HG03108 (cell line): Measurements from ENCODE around the gene LRRN4CL.

Source experiments
- ATAC-seq: cut with Tn5 transposase; IDR thresholded peaks from one replicate; pipeline ENCODE4 v1.9.1; 2021; ENCODE audit warnings: moderate library complexity; ENCODE audit not compliant: unreplicated experiment

Gene LRRN4CL

GRCh38 chr11:62648185-62648966, 41.0 kb downstream of the LRRN4CL start:
- ATAC-seq, result no peak

DNA sequence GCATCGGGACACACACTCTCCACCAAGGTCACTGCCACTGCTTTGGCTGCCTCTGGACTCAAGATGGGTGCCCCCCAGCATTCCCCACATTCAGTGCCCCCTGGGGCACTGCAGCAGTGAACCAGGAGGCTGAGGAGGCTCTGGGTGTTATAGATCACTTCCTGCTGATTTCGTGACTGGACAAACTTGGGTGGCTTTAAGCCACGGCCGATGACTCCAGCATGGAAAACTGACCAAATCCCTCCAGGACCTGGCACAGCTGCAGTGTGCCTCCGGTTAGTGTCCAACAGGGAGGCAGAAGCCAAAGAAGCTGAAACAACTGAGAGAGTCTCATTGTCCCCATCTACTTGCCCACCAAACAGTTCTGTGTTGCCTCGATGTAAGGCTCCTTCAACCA, 41.7 kb downstream of the LRRN4CL start:
- no peak for ATAC-seq

DNA sequence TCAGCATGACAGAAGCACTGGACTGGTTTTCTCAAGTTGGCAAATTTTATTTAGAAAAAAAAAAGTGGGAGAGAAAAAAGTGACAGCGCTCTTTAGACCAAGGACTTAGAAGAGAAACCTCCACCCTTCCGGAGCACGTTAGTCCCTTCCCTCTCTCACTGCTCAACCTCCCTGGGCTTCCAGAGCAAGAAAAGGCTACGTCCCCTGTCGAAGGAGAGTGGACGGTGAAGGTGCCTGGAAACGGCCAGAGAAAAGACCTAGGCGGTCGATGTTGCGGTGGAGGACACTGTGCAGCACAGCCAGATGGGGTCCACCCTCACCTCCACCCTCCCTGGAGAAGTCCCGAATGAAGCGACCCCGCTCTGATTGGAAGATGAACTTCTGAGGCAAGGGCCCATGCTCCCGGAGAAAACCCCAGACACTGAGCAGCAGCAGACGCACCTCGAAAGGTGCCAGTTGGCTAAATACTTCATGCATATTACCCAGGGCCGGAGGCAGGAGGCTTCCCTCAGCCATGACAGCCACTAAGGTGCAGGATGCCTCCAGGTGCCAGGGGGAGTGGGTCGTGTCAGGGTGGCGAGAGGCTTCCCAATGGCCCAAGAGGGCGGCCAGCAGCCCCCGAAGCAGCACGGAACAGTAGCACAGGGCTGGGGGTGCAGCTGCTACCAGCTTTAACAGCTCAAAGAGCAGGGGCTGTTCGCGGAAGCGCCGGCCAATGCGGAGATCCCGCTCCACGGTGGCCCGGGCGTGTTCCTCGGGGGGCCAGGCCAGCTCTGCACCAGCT, 42.3 kb downstream of the LRRN4CL start:
- no peak for ATAC-seq

- peak; percentile 94 for ATAC-seq
Measured at GRCh38 chr11:62645946-62646824, 43.1 kb downstream of the LRRN4CL start, which contains the start of gene GANAB. TSS of gene GANAB (minus strand) at chr11:62646613. CDS start at chr11:62646599, 14 bp downstream.

DNA sequence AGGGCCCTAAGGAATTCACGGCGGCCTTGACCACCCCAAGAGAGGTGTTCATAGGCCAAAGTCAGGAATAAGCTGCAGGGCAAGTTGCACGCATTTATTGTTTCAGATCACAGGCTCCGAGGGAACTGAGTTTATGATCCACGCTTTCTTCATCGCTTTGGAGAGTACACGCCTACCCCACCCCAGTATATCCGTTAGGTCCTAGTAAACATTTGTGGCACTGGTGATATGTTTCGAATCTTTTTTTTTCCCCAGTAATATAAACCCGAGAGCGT, 43.7 kb downstream of the LRRN4CL start:
- no peak for ATAC-seq

GRCh38 chr11:62644220-62644619, 45.1 kb downstream of the LRRN4CL start:
- ATAC-seq, result no peak
